Upper lobe of left lung (tissue), 6 donors: ENCODE results near the gene HAUS3. TPM values are rescaled to one million over a fixed set of nuclear protein-coding genes. Genes with fewer than 3 reads are reported as not detected.
A peak's percentile ranks its signal among the peaks of the same experiment; 100 is the strongest.

Experiments
- ATAC-seq, 2 donors: fragments of 200-7000 bp; cut with Tn5 transposase; one replicate each; pipeline ENCODE4 v1.9.1; 2022; ENCODE audit warnings: mild to moderate bottlenecking in 2 of 2, moderate library complexity in 2 of 2; ENCODE audit not compliant: low FRiP score in 2 of 2
- DNase-seq, 2 donors: peaks; one replicate each; pipeline ENCODE4 v3.0.0-alpha.2; 2019 to 2020
- H3K27ac ChIP-seq, 4 donors: fragments of 200-600 bp; sonication (generic); one replicate each; pipeline ENCODE4 v1.5.1; 2016 to 2019
- H3K27me3 ChIP-seq, 4 donors: fragments of 200-600 bp; sonication (generic); one replicate each; pipeline ENCODE4 v1.5.1; 2017 to 2019
- H3K36me3 ChIP-seq, 4 donors: fragments of 200-600 bp; sonication (generic); one replicate each; pipeline ENCODE4 v1.5.1; 2016 to 2019
- H3K4me1 ChIP-seq, 4 donors: fragments of 200-600 bp; sonication (generic); one replicate each; pipeline ENCODE4 v1.5.1; 2018 to 2019
- H3K4me3 ChIP-seq, 4 donors: fragments of 200-600 bp; sonication (generic); one replicate each; pipeline ENCODE4 v1.5.1; 2017 to 2019; ENCODE audit warnings: mild to moderate bottlenecking in 2 of 4, moderate library complexity in 1 of 4
- H3K9me3 ChIP-seq, 4 donors: fragments of 200-600 bp; sonication (generic); one replicate each; pipeline ENCODE4 v1.5.1; 2018 to 2019
- CTCF ChIP-seq, 6 experiments: fragments of 450-650 bp in 4 of 6; fragments of 200-600 bp in 2 of 6; sonication (generic) in 2 of 6; IDR thresholded peaks; one replicate each; pipeline ENCODE4 v1.5.1; 2016 to 2019; ENCODE audit warnings: antibody characterized with exemption in 6 of 6
- EP300 ChIP-seq, 4 donors: sonication (generic); formaldehyde crosslinking; IDR thresholded peaks; one replicate each; pipeline ENCODE4 v1.5.1; 2017; ENCODE audit warnings: antibody characterized with exemption in 4 of 4, control low read depth in 2 of 4
- POLR2A ChIP-seq, 4 donors: fragments of 450-650 bp; IDR thresholded peaks; one replicate each; pipeline ENCODE4 v1.5.1; 2016 to 2017; ENCODE audit warnings: antibody characterized with exemption in 4 of 4, mild to moderate bottlenecking in 2 of 4
- POLR2AphosphoS5 ChIP-seq, 2 donors: sonication (generic); formaldehyde crosslinking; IDR thresholded peaks; one replicate each; pipeline ENCODE4 v1.5.1; 2017; ENCODE audit warnings: antibody characterized with exemption in 2 of 2
- WGBS, 2 donors: methylation state at CpG; one replicate each; pipeline ENCODE4 v1.1.5; 2017 to 2018; 5-methylcytosine and 5-hydroxymethylcytosine counted together
- total RNA-seq, 6 donors: library from RNA; depleted of rRNA in 4 of 6; stranded (reverse); fragments of >200 nt in 4 of 6; gene quantifications; one replicate each; pipeline versions ENCODE4 v1.1.0 to v1.2.1, GENCODE V29; 2016 to 2021
- donor health status: DM: no; HTN: no; CAD: no; lungs with moderate emphysema.
- donor health status: DM: no; HTN: yes; CAD: no; lungs with severe emphysema.

The HAUS3 gene
- total RNA-seq, 6 donors from 2014 or later, result 8.2 to 21.0 (median 12.5) TPM

- Histone ChIP-seq H3K4me3 (no peak overlapping the region), H3K27me3 (no peaks in the 10 kb centered on the region), H3K4me1 (peaks cover 14 to 18% (median 15%) of the 10 kb centered on the region in 4 donors), H3K27ac (no peak overlapping the region), H3K9me3 (no peaks in the 10 kb centered on the region), H3K36me3 (peaks cover 0 to 15% (median 7%) of the 10 kb centered on the region in 4 donors)
- peak in 1 of 2 donors; percentile 52 for DNase-seq
- no peak for TF ChIP-seq EP300 (IDR thresholded peaks at IDR 0.05)
- TF ChIP-seq CTCF (IDR thresholded peaks at IDR 0.05), result no peak
- no peak for TF ChIP-seq POLR2A (IDR thresholded peaks at IDR 0.05)
- no peak for TF ChIP-seq POLR2AphosphoS5 (IDR thresholded peaks at IDR 0.05)
- ATAC-seq, result no peak
- 85 to 87% methylated on average over 7 to 12 of the region's 12 CpGs for WGBS, 2 donors
These were observed 27.8 kb upstream of the HAUS3 start for GRCh38 chr4:2269618-2270163.

- no peak for DNase-seq
- no peak for TF ChIP-seq EP300 (IDR thresholded peaks at IDR 0.05)
- no peak for TF ChIP-seq POLR2A (IDR thresholded peaks at IDR 0.05)
- TF ChIP-seq POLR2AphosphoS5 (IDR thresholded peaks at IDR 0.05), result no peak
- TF ChIP-seq CTCF (IDR thresholded peaks at IDR 0.05), result no peak
- no peaks in the 10 kb centered on the region for H3K27me3 ChIP-seq
- H3K36me3 ChIP-seq, result peaks cover 0 to 15% (median 7%) of the 10 kb centered on the region in 4 donors
- H3K4me3 ChIP-seq, result no peak overlapping the region
- no peak overlapping the region for H3K27ac ChIP-seq
- H3K9me3 ChIP-seq, result no peaks in the 10 kb centered on the region
- no peak for ATAC-seq
- 81 to 86% methylated on average over 3 to 5 of the region's 6 CpGs for whole genome bisulfite sequencing, 2 donors
- H3K4me1 ChIP-seq, result peaks cover 14 to 18% (median 15%) of the 10 kb centered on the region in 4 donors
These were observed 27.2 kb upstream of the HAUS3 start for GRCh38 chr4:2269206-2269531.

- TF ChIP-seq POLR2A (IDR thresholded peaks at IDR 0.05), result no peak
- no peak for TF ChIP-seq POLR2AphosphoS5 (IDR thresholded peaks at IDR 0.05)
- TF ChIP-seq CTCF (IDR thresholded peaks at IDR 0.05), result no peak
- no peak for TF ChIP-seq EP300 (IDR thresholded peaks at IDR 0.05)
- Histone ChIP-seq H3K27me3 (no peaks in the 10 kb centered on the region), H3K36me3 (peaks cover 0 to 15% (median 7%) of the 10 kb centered on the region in 4 donors), H3K4me3 (no peak overlapping the region), H3K27ac (no peak overlapping the region), H3K4me1 (peaks cover 15 to 21% (median 16%) of the 10 kb centered on the region in 4 donors), H3K9me3 (no peaks in the 10 kb centered on the region)
- ATAC-seq, result no peak
- DNase-seq, result peak in 1 of 2 donors; percentile 75
- WGBS, 2 donors, result 89 to 91% methylated on average over 5 to 21 of the region's 22 CpGs
These were observed 26.7 kb upstream of the HAUS3 start for GRCh38 chr4:2268357-2269205.

- TF ChIP-seq POLR2A (IDR thresholded peaks at IDR 0.05) (no peak), EP300 (IDR thresholded peaks at IDR 0.05) (no peak), CTCF (IDR thresholded peaks at IDR 0.05) (no peak), POLR2AphosphoS5 (IDR thresholded peaks at IDR 0.05) (no peak)
- WGBS, 2 donors, result 90 to 98% methylated on average over 6 to 9 of the region's 12 CpGs
- DNase-seq (peak in 1 of 2 donors; percentile 59), ATAC-seq (no peak)
- no peaks in the 10 kb centered on the region for H3K9me3 ChIP-seq
- no peak overlapping the region for H3K27ac ChIP-seq
- H3K36me3 ChIP-seq, result peaks cover 0 to 15% (median 7%) of the 10 kb centered on the region in 4 donors
- H3K4me1 ChIP-seq, result peaks cover 20 to 29% (median 23%) of the 10 kb centered on the region in 4 donors
- no peak overlapping the region for H3K4me3 ChIP-seq
- H3K27me3 ChIP-seq, result no peaks in the 10 kb centered on the region
These were observed 25.9 kb upstream of the HAUS3 start for GRCh38 chr4:2267841-2268240.
